Measurements from ENCODE around the gene KLKB1. TPM values are rescaled to one million over a fixed set of nuclear protein-coding genes. Genes with fewer than 3 reads are reported as not detected.
"Not testable (repeated sequence)": the region's sequence is repeated elsewhere in the genome, so short reads cannot be mapped to it uniquely, and the experiment has no call there.

The KLKB1 gene
- total RNA-seq, 2 experiments from 2014 or later: not detected

GRCh38 chr4:186204686-186205085 lies 22.6 kb upstream of the KLKB1 start:
- H3K36me3 Mint-ChIP-seq: peaks cover 12% of the 10 kb centered on the region
- H3K4me1 Mint-ChIP-seq: peaks cover 6% of the 10 kb centered on the region
- peak overlapping the region; percentile 30 for H3K27ac Mint-ChIP-seq
- no peak for DNase-seq
- H3K9me3 Mint-ChIP-seq: no peaks in the 10 kb centered on the region
- peak overlapping the region; percentile 25 for H3K4me3 Mint-ChIP-seq
- no peaks in the 10 kb centered on the region for H3K27me3 Mint-ChIP-seq

DNA sequence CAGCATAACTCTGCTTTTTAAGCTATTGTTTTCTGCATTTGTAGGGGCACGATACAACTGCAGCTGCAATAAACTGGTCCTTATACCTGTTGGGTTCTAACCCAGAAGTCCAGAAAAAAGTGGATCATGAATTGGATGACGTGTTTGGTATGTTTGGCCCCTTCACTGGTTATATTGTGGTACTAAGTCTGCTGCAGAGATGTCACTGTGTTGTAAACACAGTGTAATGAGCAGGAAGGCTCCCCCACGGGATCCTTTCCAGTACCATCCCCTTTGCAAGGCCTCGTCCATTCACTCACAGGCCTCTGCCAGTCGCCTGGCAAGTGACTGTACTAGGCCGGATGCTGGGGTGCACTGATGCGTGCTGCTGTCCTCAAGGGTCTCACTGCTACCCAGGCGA lies 22.2 kb upstream of the KLKB1 start:
- Mint-ChIP-seq H3K27ac (no peak overlapping the region), H3K27me3 (no peaks in the 10 kb centered on the region), H3K4me1 (peaks cover 6% of the 10 kb centered on the region), H3K9me3 (no peaks in the 10 kb centered on the region), H3K36me3 (peaks cover 17% of the 10 kb centered on the region), H3K4me3 (no peak overlapping the region)
- no peak for DNase-seq

GRCh38 chr4:186216465-186217024 lies 10.8 kb upstream of the KLKB1 start:
- H3K4me3 Mint-ChIP-seq: no peak overlapping the region
- no peaks in the 10 kb centered on the region for H3K4me1 Mint-ChIP-seq
- no peaks in the 10 kb centered on the region for H3K36me3 Mint-ChIP-seq
- H3K9me3 Mint-ChIP-seq: no peaks in the 10 kb centered on the region
- no peaks in the 10 kb centered on the region for H3K27me3 Mint-ChIP-seq
- DNase-seq: no peak
- H3K27ac Mint-ChIP-seq: no peak overlapping the region

GRCh38 chr4:186217733-186218293 lies 9.5 kb upstream of the KLKB1 start:
- Mint-ChIP-seq H3K9me3 (no peaks in the 10 kb centered on the region), H3K27ac (no peak overlapping the region), H3K4me1 (no peaks in the 10 kb centered on the region), H3K27me3 (no peaks in the 10 kb centered on the region), H3K36me3 (peaks cover 2% of the 10 kb centered on the region), H3K4me3 (no peak overlapping the region)
- DNase-seq: no peak

GRCh38 chr4:186221624-186222023 lies 5.7 kb upstream of the KLKB1 start:
- no peaks in the 10 kb centered on the region for H3K4me1 Mint-ChIP-seq
- DNase-seq: no peak
- H3K27ac Mint-ChIP-seq: no peak overlapping the region
- peaks cover 6% of the 10 kb centered on the region for H3K9me3 Mint-ChIP-seq
- H3K27me3 Mint-ChIP-seq: no peaks in the 10 kb centered on the region
- H3K4me3 Mint-ChIP-seq: no peak overlapping the region
- H3K36me3 Mint-ChIP-seq: peaks cover 19% of the 10 kb centered on the region

- Mint-ChIP-seq H3K9me3 (peaks cover 6% of the 10 kb centered on the region), H3K4me1 (no peaks in the 10 kb centered on the region), H3K27me3 (no peaks in the 10 kb centered on the region), H3K27ac (no peak overlapping the region), H3K36me3 (peaks cover 22% of the 10 kb centered on the region), H3K4me3 (no peak overlapping the region)
- DNase-seq: no peak
Measured at GRCh38 chr4:186225848-186226247, 1.5 kb upstream of the KLKB1 start.

GRCh38 chr4:186226521-186227189 lies 652 bp upstream of the KLKB1 start:
- H3K36me3 Mint-ChIP-seq: peaks cover 22% of the 10 kb centered on the region
- DNase-seq: no peak
- peaks cover 6% of the 10 kb centered on the region for H3K9me3 Mint-ChIP-seq
- no peak overlapping the region for H3K27ac Mint-ChIP-seq
- H3K4me3 Mint-ChIP-seq: no peak overlapping the region
- H3K27me3 Mint-ChIP-seq: no peaks in the 10 kb centered on the region
- H3K4me1 Mint-ChIP-seq: no peaks in the 10 kb centered on the region

- H3K9me3 Mint-ChIP-seq: peaks cover 6% of the 10 kb centered on the region
- H3K4me1 Mint-ChIP-seq: no peaks in the 10 kb centered on the region
- no peaks in the 10 kb centered on the region for H3K27me3 Mint-ChIP-seq
- no peak overlapping the region for H3K27ac Mint-ChIP-seq
- H3K4me3 Mint-ChIP-seq: no peak overlapping the region
- H3K36me3 Mint-ChIP-seq: peaks cover 19% of the 10 kb centered on the region
- no peak for DNase-seq
Measured at GRCh38 chr4:186227744-186228513, 622 bp downstream of the KLKB1 start.

GRCh38 chr4:186228514-186228894 lies 1.2 kb downstream of the KLKB1 start:
- H3K27ac Mint-ChIP-seq: no peak overlapping the region
- no peaks in the 10 kb centered on the region for H3K4me1 Mint-ChIP-seq
- peaks cover 6% of the 10 kb centered on the region for H3K9me3 Mint-ChIP-seq
- peaks cover 15% of the 10 kb centered on the region for H3K36me3 Mint-ChIP-seq
- H3K27me3 Mint-ChIP-seq: no peaks in the 10 kb centered on the region
- DNase-seq: no peak
- no peak overlapping the region for H3K4me3 Mint-ChIP-seq

DNA sequence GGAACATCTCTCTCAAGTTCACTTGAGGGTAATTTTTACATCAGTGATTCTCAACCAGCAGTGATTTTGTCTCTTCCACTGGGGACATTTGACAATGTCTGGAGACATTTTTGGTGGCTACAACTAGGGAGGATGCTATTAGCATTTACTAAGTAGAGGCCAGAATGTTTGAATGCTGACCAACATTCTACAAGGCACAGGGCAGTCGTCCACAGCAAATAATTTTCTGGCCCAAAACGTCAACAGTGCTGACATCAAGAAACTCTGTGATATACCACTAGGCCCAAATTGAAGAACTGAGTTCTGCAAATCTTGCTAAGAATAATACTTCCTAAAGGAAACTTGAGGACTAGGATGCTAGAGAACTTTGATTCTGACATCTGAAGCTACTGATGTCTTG lies 7.1 kb downstream of the KLKB1 start:
- no peak overlapping the region for H3K4me3 Mint-ChIP-seq
- no peaks in the 10 kb centered on the region for H3K9me3 Mint-ChIP-seq
- H3K27ac Mint-ChIP-seq: no peak overlapping the region
- no peaks in the 10 kb centered on the region for H3K27me3 Mint-ChIP-seq
- peaks cover 2% of the 10 kb centered on the region for H3K36me3 Mint-ChIP-seq
- no peaks in the 10 kb centered on the region for H3K4me1 Mint-ChIP-seq
- no peak for DNase-seq

DNA sequence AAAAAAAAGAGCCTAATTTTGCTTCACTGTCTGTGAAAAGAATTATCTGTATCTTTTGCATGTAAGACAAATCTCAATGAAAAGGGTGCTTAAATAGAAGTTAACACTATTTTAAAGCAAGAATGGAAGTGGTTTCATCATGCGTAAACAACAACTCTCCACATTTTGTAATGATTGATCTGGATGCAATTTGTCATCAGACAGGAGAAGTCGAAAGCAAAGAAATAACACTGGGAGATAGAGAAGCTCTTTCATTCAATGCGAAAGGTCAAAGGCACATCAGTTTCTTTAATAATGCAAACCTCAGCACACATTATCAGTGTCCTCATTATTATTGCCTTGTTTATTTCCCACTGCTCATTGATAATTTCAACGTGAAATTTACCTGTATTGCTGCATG lies 8.8 kb downstream of the KLKB1 start:
- H3K9me3 Mint-ChIP-seq: no peaks in the 10 kb centered on the region
- H3K4me3 Mint-ChIP-seq: no peak overlapping the region
- DNase-seq: no peak

GRCh38 chr4:186240452-186240847 lies 13.1 kb downstream of the KLKB1 start:
- H3K27ac Mint-ChIP-seq: no peak overlapping the region
- H3K9me3 Mint-ChIP-seq: peaks cover 1% of the 10 kb centered on the region

More for the DNA sequence above, 8.8 kb downstream of the KLKB1 start:
- Mint-ChIP-seq H3K27me3 (no peaks in the 10 kb centered on the region), H3K36me3 (peaks cover 2% of the 10 kb centered on the region), H3K4me1 (no peaks in the 10 kb centered on the region), H3K27ac (no peak overlapping the region)

GRCh38 chr4:186240848-186241491 lies 13.7 kb downstream of the KLKB1 start:
- no peak for DNase-seq
- peaks cover 7% of the 10 kb centered on the region for H3K36me3 Mint-ChIP-seq
- H3K9me3 Mint-ChIP-seq: peaks cover 5% of the 10 kb centered on the region
- H3K27ac Mint-ChIP-seq: no peak overlapping the region
- no peak overlapping the region for H3K4me3 Mint-ChIP-seq
- no peaks in the 10 kb centered on the region for H3K27me3 Mint-ChIP-seq
- H3K4me1 Mint-ChIP-seq: no peaks in the 10 kb centered on the region

More at GRCh38 chr4:186240452-186240847, 13.1 kb downstream of the KLKB1 start:
- H3K36me3 Mint-ChIP-seq: peaks cover 4% of the 10 kb centered on the region
- no peak overlapping the region for H3K4me3 Mint-ChIP-seq
- H3K4me1 Mint-ChIP-seq: no peaks in the 10 kb centered on the region
- no peaks in the 10 kb centered on the region for H3K27me3 Mint-ChIP-seq
- no peak for DNase-seq

DNA sequence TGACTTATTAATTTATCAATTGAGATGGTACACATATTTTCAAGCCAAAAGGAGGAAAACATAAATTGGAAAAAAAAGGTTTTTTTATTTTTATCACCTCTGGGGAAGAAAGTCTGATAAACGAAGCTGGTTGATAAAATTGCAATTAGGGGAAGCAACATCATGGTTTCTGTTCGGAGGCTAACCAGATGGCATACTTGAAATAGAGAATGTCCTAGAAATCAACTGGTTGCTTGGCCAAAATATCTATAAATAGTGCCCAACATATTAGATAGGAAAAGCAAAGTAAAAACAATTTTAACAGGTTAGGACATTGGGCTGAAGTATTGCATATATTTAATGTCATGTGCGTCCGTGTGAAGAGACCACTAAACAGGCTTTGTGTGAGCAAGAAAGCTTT lies 14.3 kb downstream of the KLKB1 start:
- no peaks in the 10 kb centered on the region for H3K4me1 Mint-ChIP-seq
- DNase-seq: no peak
- peaks cover 11% of the 10 kb centered on the region for H3K9me3 Mint-ChIP-seq
- H3K4me3 Mint-ChIP-seq: no peak overlapping the region
- no peak overlapping the region for H3K27ac Mint-ChIP-seq
- H3K27me3 Mint-ChIP-seq: no peaks in the 10 kb centered on the region
- H3K36me3 Mint-ChIP-seq: peaks cover 13% of the 10 kb centered on the region

GRCh38 chr4:186242031-186242430 lies 14.7 kb downstream of the KLKB1 start:
- peaks cover 15% of the 10 kb centered on the region for H3K36me3 Mint-ChIP-seq
- not testable (repeated sequence) for H3K4me1 Mint-ChIP-seq, H3K4me3 Mint-ChIP-seq, H3K27me3 Mint-ChIP-seq, DNase-seq, H3K27ac Mint-ChIP-seq
- peaks cover 11% of the 10 kb centered on the region for H3K9me3 Mint-ChIP-seq

Measured in activated naive CD8-positive, alpha-beta T cell treated with anti-CD3 and anti-CD28 coated beads for 36 hours (primary cell).